Measurements from ENCODE around the gene CPNE5.
"Not testable (repeated sequence)": the region's sequence is repeated elsewhere in the genome, so short reads cannot be mapped to it uniquely, and the experiment has no call there.

- not testable (repeated sequence) for TF ChIP-seq GABPA (IDR thresholded peaks at IDR 0.05; ENCODE audit: low read depth); REST (IDR thresholded peaks at IDR 0.05; ENCODE audit: insufficient replicate concordance, low read depth)
Observed at GRCh38 chr6:36813047-36813446, 26.2 kb downstream of the CPNE5 start.
